Embryonic facial prominence (tissue), 1 donor: ENCODE data around the gene SEMA4D.

Source experiments
- DNase-seq: peaks from one replicate; pipeline ENCODE4 v3.0.0-alpha.2; 2016; ENCODE audit errors: extremely low spot score

The SEMA4D gene

DNA sequence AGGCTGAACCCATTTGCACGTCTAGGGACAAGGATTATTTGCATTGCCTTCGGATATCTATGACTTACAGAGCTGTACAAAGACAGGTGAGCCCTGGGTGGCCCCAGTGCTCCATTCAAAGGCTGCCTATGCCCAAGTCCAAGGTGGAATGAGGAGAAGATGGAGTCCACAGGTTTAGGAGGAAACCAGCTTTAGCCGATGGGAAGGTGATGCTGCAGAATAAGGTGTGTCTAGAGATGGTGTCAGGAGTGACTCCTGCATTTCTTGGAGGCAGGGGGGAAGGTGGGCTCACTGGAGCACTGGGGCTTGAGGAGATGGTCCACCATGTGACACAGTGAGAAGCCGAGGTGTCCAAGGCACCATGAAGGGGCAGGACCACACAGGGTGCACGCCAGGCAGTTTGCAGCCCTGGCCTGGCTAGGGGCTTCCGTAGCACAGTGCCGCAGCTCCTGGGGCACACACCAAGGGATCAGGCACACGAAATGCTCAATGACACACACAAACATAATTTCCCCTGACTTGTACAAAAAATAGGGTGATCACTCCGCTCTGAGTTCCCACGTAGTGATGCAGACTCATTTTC, 32.1 kb downstream of the SEMA4D start:
- DNase-seq, result no peak

DNA sequence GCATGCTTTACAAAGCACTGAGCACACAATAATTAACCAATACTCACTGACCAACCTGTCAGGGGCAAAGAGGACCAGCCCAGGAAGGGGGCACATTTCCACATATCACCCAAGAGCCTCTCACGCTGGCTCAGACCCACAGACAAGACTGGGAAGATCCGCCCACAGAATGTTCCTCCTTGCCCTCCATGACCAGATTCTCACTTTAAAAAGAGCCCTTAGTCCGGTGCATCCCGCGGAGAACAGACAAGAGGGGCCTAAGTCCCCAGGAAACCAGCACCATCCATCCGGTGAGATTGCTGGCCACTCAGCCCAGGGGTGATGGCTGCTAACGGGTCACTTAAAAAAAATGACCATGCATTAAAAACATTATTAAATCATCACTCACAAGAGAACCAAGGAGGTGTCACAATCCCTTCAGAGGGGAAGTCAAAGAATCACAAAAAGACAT, 32.9 kb downstream of the SEMA4D start:
- no peak for DNase-seq

DNA sequence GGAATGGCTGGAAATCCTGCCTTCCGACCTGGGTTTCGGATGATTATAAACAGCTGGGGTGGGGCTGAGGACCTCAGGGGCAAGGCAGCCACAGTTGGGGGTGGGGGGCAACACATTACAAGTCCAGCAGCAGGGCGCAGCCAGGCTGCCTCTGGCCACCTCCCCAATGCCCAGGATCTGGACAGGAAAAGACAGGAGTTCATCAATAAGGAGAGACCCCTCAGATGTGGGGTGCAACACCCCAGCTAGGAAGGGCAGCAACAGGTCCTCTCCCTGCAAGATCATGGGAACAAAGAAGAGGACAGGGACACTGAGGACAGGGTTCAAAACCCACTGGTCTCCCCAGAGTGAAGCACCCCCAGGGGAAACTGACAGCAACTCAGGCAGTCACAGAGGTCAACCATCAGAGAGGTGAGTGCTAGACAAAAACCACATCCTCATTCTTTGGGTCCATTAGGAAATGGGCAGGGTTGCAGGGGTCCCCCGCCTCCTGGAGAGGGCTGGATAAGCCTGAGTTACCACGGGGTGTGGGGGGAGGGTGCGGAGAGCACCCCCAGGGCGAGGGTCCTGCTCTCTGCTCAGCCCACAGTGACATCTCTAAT, 33.5 kb downstream of the SEMA4D start:
- DNase-seq, result no peak

DNA sequence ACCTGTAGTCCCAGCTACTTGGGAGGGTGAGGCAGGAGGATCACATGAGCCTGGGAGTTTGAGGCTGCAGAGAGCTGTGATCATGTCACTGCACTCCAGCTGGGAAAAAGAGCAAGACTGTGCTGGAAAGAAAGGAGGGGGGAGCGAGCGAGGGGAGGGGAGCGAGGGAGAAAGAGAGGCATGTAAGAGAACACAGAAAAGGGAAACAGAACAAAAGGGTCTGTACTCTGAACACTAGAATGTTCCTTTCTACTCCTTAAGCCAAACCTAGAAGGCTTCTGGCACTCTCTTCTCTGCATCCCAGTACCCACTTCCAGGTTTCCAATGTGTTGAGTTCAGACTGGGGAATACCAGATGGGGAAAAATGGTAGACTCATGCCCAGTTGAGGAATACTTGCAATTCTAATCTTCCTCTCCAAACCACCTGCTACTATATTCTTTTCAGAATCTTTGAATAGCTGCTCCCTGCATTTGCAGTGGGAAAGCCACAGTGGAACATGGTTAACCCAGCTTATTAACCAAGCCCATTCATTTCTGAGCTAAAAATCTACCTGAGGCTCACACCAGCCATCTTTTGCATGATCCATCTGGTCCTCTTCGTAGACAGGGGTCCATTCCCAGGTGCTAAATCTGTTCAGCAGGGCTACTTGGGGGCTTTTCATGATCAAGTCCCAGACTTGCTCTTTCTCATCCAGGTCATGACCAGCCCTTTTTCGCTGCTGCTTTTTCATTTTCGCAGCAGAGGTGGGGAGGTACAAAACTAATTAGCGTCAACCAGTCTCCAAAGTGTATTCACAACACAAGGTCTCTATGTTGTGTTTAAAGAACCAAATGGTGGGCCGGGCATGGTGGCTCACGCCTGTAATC, 34.9 kb downstream of the SEMA4D start:
- no peak for DNase-seq

DNA sequence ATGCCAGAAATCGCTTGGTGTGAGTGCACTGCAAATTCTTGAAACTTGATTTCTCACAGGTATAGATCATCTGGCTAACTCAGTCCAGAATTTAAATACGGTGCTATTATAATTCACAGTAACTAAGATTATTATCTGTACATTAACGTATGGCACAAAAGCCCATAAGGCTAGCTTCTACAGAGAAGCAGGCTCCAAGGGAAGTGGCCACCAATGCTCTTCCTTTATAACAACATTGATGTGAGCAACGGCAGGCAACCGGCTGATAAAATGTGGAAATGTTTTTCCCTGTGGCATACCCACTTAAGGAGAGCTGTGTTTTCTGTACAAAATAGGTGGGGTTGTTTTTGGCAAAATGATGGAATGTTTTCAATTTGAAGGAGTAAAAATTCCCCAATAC, 35.7 kb downstream of the SEMA4D start:
- DNase-seq, result no peak

DNA sequence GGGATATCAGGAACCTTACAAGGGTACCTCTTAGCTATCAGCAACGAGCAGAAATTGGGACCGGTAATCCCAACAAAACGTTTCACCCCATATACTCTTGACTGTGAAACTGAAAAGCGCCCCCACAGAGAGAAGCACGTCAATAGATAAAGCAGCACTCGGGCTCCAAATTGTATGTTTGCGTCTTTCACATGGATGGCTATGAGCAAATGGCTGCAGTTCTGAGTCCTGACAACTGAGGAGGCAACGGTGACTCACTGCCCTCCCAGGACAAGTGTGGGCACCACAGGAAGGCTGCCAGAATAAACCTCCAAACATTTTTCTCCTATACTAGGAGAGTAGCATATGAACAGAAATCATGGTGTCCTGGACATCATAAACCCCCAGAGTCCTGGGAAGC, 36.6 kb downstream of the SEMA4D start:
- DNase-seq, result no peak

DNA sequence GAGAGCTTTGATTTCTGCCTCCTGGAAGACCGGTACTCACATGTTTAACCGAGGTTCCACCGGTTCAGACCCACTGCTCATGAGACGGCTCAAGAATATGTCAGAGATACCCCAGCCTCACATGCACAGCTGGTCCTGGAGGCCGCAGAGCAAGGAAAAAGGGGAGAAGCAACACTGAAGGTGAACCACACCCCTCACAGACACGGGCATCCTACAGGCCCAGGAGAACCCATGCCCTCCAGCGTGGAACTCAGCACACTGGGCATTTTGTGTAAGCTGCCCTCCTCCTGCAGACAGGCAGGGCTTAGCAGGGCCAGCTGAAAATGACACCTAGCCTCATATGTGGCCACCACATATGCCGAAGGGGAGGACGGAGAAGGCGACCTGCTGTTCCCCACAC, 37.4 kb downstream of the SEMA4D start:
- DNase-seq, result no peak

DNA sequence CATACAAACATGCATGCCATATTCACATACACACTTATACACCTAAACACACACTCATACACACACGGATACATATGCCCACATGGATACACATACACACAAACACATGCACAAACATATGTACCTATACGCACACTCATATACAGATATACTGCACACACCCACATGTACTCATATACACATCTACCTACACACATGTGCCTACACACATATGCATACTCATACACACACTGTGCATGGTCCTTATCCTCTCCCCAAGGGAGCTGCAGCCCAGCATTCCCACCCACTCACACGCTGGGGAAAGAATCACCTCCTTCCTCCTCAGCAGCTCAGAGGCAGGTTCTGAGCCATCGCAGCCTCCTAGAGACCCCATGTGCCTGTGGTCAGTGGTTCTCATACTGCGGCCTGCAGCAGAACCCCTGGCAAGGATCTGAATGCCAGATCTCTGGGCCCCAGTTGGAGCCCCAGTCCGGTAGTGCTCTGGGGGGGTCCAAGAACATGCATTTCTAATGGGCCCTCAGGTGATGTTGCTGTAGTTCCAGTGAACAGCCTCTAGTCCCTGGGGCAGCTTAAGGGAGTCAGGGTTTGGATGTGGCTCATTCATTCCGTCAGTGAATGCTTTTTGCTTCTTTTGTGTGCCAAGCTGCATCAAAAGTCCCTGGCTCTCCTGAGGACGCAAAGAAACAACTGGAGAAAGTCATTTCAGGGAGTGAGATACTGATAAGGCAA, 39.0 kb downstream of the SEMA4D start:
- DNase-seq, result no peak

DNA sequence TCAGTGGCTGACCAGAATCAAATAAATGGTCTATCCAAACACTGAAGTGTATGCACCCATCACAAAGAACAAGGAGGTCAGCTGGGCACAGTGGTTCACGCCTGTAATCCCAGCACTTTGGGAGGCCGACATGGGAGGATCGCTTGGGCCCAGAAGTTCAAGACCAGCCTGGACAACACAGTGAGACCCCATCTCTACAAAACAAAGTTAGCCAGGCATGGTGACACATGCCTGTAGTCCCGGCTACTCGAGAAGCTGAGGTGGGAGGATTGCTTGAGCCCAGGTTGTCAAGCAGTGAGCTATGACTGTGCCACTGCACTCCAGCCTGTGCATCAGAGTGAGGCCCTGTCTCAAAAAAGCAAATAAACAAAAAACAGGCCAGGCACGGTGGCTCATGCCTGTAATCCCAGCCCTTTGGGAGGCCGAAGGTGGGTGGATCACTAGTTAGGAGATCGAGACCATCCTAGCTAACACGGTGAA, 40.5 kb downstream of the SEMA4D start:
- DNase-seq, result no peak

DNA sequence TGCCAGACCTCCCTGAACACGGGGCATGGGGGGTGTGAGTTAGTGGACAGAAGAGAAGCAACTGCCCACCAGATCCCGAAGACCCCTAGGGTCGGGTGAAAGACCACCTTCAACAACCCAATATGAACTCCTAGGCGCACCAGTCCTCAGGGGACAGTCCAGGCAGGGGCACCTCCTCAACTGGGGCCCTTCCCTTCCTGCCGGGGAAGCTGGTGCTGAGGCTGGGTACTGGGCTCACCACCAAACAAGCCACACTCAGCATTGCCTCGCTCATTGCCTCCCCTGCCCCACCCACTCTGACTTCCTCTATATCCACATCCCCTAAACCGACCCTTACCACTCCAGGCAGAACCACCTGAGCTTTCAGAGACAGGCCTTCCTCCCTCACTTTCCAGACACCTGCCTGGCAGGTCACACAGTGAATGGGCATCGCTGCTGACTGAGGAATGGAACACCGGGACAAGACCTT, 42.5 kb downstream of the SEMA4D start:
- no peak for DNase-seq

DNA sequence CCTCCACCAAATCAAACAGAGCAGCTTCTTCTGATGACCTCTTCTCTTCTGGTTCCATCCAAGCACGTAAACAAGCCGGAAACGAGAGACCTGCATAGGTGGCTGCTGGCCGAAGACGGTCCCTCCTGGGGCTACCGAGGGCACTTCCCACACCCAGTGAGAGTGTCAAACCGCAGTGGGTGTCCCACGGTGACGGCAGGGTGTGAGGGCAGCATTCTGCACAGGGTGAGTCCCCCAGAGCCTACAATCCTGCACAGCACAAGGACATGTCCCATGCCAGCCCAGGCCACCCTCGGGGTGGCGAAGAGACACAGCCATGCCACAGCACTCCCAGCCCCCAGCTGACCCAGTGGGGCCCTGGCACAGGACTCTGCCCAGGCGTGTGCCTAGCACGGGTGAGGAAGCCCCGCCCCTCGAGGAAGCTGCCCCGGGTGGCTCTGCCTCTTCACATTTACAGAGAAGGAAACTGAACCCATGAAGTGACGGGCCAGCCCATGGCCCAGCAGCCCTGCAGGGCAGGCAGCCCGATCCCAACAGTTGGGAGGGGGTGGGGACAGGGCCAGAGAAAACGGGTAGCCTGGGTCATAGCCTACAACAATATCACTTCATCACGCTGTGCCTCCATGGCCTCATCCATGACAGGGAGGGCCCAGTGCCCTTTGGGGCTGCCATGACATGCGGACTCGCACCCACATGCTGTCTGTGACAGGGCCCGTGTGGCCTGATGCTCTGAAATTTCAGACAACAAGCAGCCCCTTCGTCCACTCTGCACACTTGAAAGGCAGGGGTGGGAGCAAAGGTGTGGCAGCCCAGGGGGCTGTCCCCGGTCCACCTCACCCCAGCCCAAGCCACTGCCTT, 43.2 kb downstream of the SEMA4D start:
- no peak for DNase-seq

DNA sequence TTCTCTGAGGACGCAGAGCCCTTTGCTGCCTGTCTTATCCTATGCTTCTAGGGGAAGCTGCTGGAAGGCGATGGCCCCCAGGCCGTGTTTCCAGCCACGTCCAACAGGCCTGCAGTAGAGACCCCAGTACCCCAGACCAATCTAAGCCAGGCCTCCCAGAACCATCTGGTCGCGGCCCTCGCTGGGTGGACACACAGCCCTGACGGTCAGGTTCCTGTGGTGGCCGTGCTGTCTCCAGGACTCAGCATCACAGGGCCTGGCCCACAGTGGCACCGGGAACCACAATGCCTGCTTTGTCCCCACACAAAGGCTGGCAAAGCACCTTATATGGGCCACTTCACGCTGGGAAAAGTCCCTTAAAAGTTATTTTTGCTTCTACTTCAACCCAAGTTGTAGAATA, 44.5 kb downstream of the SEMA4D start:
- DNase-seq, result no peak

DNA sequence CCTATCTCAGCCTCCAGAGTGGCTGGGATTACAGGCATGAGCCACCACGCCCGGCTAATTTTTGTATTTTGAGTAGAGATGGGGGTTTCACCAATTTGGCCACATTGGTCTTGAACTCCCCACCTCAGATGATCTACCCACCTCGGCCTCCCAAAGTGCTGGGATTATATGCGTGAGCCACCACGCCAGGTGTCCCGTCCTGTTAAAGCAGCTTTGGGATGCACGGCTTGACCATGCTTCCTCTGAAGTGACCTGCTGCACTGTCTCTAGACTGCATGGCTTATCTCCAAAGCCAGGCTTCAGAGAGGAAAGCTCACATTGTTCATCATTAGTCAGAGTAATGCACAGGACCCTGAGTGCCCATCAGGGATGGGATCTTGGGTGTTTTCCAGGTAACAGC, 45.4 kb downstream of the SEMA4D start:
- no peak for DNase-seq

DNA sequence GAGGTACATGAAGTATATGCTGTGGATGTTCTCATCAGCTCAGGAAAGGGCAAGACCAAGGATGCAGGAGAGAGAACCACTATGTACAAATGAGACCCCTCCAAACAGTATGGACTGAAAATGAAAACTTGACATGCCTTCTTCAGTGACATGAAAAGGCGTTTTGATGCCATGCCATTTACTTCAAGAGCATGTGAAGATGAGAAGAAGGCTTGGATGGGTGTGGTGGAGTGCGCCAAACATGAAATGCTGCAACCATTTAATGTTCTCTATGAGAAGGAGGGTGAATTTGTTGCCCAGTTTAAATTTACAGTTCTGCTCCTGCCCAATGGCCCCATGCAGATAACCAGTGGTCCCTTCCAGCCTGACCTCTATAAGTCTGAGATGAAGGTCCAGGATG, 47.7 kb downstream of the SEMA4D start:
- DNase-seq, result no peak

DNA sequence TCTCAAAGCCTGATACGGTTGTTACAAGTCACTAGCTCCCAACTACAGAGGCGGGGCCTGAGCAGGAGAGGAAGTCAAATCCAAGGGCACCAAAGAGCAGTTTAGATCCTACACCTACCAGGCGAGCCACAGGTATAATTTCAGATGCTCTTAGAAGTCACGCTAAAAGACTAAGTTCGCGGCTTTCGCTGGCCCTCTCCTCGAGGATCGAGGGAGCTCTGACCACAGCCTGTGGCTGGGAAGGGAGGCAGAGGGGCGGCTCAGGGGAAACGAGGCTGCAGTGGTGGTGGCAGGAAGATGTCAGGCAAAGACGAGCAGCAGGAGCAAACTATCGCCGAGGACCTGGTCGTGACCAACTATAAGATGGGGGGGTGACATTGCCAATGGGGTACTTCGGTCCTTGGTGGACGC, 48.6 kb downstream of the SEMA4D start:
- DNase-seq, result no peak

DNA sequence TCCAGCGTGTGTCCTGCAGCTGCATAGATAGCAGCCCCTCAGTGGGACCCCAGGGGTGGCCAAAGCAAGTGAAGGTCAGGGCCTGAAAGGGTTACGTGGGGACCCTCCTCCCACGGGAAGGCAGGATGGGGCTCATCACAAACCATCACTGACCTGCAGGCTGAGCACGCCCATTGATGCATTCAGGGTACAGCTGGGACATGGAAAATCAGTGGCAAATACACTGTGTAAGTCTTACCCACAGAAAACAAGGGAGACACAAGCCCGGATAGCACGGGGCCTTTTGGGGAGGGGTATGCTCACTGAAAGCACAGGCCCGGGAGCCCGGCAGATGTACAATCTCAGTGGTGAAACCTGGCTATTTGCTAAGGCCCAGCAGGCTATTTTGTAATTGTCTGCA, 49.1 kb downstream of the SEMA4D start:
- no peak for DNase-seq

DNA sequence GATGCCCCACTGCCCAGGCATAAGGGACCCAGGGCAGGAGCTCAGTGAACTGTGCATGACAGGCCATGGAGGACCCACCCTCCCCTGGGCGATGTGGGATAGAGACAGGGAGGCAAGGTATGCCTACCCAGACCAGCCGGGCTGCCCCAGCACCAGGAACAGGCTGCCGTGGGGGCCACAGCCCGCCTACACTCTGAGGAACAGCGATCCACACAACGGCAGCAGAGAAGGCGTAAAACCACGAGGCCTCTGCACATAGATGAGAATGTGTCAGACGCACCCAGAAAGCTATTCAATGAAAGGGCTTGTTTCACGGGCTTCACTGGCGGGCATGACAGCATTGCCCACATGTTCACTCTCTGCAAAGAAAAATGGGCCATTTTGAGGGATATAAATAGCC, 49.5 kb downstream of the SEMA4D start:
- no peak for DNase-seq

DNA sequence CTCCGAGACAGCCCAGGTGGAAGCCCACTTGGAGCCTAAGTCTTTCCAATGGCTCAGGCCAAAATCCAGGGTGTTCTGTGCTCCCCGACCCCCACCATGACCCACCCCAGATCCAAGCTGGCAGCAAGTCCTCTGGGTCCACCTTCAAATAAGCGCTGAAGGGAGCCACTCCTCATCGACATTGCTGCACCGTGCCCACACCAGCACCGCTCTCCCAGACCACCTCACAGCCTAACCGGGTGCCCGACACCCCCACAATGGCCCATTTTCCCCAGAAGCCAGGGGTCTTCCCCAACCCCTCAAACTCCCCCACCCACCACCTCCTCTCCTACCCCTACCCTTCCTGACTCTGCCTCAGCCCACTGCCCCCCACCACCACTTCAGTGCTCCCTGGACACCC, 50.5 kb downstream of the SEMA4D start:
- no peak for DNase-seq

DNA sequence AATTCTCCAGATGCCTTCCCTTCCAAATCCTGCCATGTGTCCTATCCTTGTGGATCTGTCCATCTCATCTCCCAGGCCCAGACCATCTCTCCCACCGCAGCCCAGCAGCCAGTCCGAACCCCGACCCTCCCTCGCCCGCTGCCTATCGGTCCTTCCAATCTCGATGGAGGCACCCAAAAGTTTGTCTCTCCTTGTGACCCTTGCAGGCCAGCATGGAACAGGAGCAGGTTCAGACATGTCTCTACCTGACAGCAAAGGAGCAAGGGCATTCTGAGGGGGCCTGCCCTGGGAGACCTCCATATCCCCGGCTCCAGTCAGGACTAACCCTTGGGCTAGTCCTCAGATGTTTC, 51.0 kb downstream of the SEMA4D start:
- no peak for DNase-seq

DNA sequence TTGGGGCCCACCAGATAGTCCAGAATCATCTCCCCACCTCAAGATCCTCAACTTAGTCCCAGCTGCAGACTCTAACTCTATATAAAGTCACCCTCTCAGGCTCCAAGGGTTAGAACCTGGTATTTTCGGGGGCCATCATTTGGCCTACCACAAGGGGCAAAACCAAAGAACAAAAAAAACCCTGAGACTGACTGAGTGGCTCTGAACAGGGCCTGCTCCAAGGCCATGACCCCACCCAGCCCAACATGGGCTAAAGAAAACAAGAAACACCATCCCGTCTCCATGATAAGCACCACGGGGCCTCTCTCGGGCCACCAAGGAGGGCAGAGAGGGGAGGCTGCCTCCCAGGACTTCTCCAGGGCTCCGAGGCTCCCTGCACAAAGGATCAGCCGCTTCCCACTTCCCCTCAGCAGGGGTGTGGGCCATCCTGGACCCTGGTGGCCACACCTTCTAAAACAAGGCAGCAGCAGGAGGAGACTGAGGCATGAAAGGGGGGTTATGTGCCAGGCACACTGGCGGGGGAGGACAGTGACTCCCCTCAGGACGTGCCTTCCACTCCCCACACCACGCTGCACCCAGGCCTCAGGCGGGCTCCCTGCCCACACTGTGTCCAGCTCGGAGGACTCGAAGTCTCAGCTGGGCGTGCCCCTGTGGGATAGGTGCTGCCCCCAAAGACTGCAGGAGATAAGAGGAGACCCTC, 51.5 kb downstream of the SEMA4D start:
- no peak for DNase-seq

DNA sequence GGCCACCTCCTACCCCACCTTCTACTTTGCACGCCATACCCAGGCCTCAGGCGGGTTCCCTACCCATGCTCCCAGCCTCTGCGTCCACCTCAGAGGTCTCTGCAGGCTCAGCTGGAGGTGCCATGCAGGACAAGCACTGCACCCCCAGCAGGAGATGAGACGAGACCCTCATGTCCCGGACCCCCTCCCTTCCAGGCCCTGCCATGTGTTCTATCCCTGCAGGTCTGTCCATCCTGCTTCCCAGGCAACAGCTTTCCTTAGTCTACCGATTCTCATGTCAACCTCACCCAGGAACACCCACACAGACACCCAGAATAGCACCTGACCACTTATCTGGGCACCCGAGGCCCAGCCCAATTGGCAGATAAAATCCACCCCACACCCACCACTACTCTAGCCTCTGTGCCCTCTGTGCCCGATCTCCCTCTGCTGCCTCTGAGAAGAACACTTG, 52.1 kb downstream of the SEMA4D start:
- DNase-seq, result no peak
